HL-60/S4 (cell line): Measurements from ENCODE around the gene GPR3.
"Not testable (repeated sequence)": the region's sequence is repeated elsewhere in the genome, so short reads cannot be mapped to it uniquely, and the experiment has no call there.

Experiments
- in situ Hi-C: fragments of 300-500 bp; cut with MboI; formaldehyde crosslinking; loops from 2 replicates; pipeline ENCODE4 v1.14.3; 2022; ENCODE audit warnings: low sequenced_read_pairs

GPR3 gene

GRCh38 chr1:27417713-27418112 lies 25.3 kb downstream of the GPR3 start:
- in situ Hi-C loops: no loop called here

DNA sequence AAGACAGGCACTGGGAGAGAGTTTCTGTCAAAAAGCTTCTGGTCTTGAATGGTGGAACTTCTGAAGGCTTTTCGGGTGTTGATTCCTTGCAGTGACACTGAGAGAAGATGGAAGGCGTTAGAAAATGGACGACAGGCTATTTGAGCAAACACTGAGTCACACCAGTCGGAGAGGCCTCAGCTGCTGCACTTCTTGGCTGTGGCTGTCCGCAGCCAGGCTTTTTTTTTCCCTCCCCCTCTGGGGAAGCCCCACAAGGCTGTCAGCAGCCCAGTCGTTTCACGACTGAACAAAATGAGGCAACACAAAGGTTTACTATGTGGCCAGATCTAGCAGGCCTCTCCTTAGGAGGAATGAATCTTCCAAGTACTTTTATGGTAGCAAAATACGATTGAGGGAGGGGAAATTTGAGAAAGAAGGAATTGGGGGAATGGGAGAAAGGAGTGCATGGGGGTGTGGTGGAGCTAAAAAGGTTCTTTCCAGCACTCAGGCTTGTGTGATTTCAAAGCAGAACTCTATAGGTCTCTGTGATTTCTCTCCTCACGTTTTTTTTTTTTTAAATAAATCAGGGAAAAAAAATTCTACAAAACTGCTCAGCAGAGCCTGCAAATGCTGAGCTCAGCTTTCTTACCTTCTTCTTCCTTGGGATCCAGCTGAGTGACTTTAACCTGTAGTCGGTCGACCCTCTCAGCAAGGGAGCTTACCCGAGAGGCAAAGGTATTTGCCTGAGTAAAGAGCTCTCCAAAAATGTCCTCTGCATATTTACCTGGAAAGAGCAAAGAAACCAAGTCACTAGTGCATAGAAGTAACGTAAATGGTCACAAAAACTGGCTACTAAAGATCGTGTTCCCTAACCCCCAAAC lies 26.1 kb downstream of the GPR3 start:
- in situ Hi-C loops: no loop called here

DNA sequence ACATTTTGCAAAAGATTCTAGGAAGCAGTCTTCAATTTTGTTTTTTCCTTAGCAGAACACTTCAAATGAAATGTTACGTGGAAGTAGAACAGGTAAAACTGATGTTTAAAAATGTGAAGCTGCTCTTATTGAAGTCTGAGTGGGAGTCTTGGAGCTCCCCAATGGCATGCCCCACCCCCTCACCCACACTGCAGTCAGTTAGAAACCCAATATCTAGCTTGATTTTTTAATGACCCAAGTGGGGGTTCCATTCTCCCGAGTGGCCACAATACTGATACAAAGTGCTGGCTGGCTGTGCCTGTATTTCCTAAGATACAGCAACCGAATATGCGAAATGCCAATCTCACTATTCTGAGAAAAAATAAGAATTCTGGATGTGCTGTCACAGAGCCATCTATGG lies 31.3 kb downstream of the GPR3 start:
- in situ Hi-C loops: no loop called here

DNA sequence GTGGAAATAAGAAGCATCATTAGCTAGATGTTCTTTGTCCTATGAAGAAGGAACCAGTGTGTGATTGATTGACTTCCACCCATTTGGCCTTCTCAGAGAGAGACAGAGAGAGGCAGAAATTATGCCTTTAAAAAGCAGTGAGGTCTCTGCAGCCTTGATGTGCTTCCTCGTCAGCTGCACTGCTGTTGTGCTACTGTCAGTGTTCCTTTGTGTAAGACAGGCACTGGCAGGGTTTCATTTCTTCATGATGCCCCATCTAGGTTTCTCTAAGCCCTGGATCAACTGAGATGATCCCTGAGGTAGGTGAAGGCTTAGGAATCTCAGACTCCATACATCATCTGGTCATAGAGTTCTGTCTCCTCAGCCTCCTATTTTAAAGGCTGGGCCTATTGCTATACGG lies 34.9 kb downstream of the GPR3 start:
- in situ Hi-C loops: no loop called here

GRCh38 chr1:27427816-27428315 lies 35.4 kb downstream of the GPR3 start:
- in situ Hi-C loops: no loop called here

- in situ Hi-C loops: no loop called here
Observed at GRCh38 chr1:27428316-27429028, 36.0 kb downstream of the GPR3 start.

DNA sequence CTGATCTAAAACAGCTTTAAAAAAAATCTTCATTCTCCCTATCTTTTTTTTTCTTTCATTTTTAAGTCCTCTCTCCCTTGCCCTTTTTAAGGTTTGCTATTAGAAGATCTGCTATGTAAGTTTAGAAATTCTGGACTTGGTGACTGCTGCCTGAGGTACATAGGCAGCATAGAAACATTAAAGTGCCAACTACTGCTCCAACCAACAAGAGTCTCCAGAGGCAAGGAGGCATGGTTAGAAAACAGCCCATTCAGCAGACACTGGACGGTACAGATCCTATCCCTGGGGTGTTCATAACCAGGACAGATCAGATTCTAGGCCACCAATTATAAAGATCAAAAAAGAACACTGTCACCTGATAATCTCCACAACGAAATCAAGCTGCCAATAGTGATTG lies 36.6 kb downstream of the GPR3 start:
- in situ Hi-C loops: no loop called here

- in situ Hi-C loops: no loop called here
Observed at GRCh38 chr1:27430903-27431600, 38.6 kb downstream of the GPR3 start.

GRCh38 chr1:27431601-27431940 lies 39.1 kb downstream of the GPR3 start:
- in situ Hi-C loops: no loop called here

DNA sequence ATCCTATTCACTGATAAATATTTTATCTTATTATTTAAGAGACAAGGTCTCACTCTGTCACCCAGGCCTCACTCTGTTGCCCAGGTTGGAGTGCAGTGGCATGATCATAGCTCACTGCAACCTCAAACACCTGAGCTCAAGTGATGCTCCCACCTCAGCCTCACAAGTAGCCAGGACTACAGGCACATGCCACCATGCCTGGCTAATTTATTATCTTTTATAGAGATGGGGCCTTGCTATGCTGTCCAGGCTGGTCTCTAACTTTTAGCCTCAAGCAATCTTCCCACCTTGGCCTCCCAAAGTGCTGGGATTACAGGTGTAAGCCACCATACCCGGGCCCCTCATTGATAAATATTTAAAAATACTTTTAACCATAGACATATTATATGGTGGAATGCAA lies 40.3 kb downstream of the GPR3 start:
- in situ Hi-C loops: not testable (repeated sequence)

GRCh38 chr1:27433706-27434105 lies 41.3 kb downstream of the GPR3 start:
- in situ Hi-C loops: no loop called here

- in situ Hi-C loops: no loop called here
Observed at GRCh38 chr1:27435566-27436203, 43.3 kb downstream of the GPR3 start.

- in situ Hi-C loops: no loop called here
Observed at GRCh38 chr1:27436204-27437159, 44.1 kb downstream of the GPR3 start.

DNA sequence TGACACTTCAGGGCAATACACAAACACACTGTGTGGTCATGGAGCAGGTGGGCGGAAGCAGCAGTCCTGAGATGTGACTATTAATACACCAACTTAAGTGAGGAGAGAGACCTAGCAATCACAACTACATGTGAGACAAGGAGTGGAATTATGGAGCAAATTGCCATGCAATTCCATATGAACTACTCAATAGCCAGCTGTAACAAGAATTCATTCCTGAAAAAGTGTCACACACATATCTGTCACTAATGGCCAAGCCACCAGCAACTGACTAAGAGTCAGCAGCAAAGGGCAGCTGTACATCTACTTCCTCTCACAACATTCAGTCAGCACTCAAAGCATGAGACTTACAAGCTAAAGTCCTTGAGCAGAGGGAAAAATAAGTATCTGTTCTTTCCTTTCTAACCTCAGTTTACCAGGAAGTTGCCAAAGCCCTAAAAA lies 46.2 kb downstream of the GPR3 start:
- in situ Hi-C loops: no loop called here

DNA sequence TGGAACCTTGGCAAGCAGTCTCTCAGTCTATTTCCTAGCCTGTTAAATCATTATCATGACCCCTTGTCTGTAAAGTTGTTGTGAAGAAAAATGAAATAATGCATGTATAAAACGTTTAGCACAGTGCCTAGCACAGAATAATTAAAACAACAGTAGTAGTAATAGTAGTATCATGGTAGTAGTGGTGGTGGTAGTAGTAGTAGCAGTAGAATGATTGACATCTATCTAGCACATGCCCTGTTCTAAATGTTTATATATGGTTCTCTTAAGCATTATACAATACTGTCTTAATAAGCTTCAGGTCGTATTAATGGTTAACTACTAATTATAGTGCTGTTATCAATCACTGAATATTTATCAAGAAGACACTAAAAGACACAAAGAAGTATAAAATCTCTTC lies 46.7 kb downstream of the GPR3 start:
- in situ Hi-C loops: no loop called here

- in situ Hi-C loops: no loop called here
Observed at GRCh38 chr1:27444632-27445031, 52.2 kb downstream of the GPR3 start.
